ENCODE measurements around the gene TDRD3. TPM values are rescaled to one million over a fixed set of nuclear protein-coding genes. Genes with fewer than 3 reads are reported as not detected.

TDRD3 gene
- total and polyA plus RNA-seq, 2 experiments from 2014 or later = 13.1 to 13.3 TPM

DNA sequence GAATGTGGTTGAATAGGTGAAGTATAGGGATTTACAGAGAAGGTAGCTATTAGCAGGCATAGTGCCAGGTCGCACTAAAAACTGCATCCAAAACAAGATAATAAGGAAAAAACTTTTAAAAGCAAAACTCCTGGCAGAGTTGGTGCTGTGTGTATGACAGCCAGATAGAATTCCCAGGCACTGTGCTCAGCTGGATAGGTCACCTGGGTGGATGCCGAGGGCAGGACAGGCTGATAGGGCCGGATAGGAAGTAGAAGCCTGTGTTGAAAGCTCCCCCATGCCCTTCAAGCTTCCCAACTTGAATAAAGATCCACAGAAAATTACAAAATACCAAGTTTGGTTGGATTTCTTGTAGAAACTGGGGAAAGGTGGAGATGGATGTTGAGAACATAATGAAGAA, 48.9 kb upstream of the TDRD3 start:
- Histone ChIP-seq H3K79me2 (replicated peaks; ENCODE audit: insufficient read depth) (no peaks in the 10 kb centered on the region), H3F3A (replicated peaks; ENCODE audit: low read depth) (no peaks in the 10 kb centered on the region), H4K20me1 (replicated peaks; ENCODE audit: insufficient read depth) (no peaks in the 10 kb centered on the region), H3K4me2 (no peak overlapping the region), H2AFZ (peak overlapping the region; percentile 90), H3K4me1 (ENCODE audit: insufficient read depth) (no peaks in the 10 kb centered on the region), H3K27me3 (ENCODE audit: insufficient read depth) (no peaks in the 10 kb centered on the region), H3K9me2 (ENCODE audit: insufficient read depth) (peaks cover 14% of the 10 kb centered on the region), H3K27ac (ENCODE audit: low read depth) (no peak overlapping the region), H3K4me3 (no peak overlapping the region), H3K36me3 (ENCODE audit: insufficient read depth) (no peaks in the 10 kb centered on the region)
- ATAC-seq = no peak
- TF ChIP-seq EZH2 (IDR thresholded peaks at IDR 0.05; ENCODE audit: low read depth, unreplicated experiment) = no peak
- no peak for TF ChIP-seq EZH2phosphoT487 (IDR thresholded peaks at IDR 0.05; ENCODE audit: unreplicated experiment)
- no peak for TF ChIP-seq STAT1 (IDR thresholded peaks at IDR 0.05; ENCODE audit: unreplicated experiment)
- TF ChIP-seq NANOG (IDR thresholded peaks at IDR 0.05; ENCODE audit: borderline replicate concordance) = no peak
- TF ChIP-seq, protein P1, sequence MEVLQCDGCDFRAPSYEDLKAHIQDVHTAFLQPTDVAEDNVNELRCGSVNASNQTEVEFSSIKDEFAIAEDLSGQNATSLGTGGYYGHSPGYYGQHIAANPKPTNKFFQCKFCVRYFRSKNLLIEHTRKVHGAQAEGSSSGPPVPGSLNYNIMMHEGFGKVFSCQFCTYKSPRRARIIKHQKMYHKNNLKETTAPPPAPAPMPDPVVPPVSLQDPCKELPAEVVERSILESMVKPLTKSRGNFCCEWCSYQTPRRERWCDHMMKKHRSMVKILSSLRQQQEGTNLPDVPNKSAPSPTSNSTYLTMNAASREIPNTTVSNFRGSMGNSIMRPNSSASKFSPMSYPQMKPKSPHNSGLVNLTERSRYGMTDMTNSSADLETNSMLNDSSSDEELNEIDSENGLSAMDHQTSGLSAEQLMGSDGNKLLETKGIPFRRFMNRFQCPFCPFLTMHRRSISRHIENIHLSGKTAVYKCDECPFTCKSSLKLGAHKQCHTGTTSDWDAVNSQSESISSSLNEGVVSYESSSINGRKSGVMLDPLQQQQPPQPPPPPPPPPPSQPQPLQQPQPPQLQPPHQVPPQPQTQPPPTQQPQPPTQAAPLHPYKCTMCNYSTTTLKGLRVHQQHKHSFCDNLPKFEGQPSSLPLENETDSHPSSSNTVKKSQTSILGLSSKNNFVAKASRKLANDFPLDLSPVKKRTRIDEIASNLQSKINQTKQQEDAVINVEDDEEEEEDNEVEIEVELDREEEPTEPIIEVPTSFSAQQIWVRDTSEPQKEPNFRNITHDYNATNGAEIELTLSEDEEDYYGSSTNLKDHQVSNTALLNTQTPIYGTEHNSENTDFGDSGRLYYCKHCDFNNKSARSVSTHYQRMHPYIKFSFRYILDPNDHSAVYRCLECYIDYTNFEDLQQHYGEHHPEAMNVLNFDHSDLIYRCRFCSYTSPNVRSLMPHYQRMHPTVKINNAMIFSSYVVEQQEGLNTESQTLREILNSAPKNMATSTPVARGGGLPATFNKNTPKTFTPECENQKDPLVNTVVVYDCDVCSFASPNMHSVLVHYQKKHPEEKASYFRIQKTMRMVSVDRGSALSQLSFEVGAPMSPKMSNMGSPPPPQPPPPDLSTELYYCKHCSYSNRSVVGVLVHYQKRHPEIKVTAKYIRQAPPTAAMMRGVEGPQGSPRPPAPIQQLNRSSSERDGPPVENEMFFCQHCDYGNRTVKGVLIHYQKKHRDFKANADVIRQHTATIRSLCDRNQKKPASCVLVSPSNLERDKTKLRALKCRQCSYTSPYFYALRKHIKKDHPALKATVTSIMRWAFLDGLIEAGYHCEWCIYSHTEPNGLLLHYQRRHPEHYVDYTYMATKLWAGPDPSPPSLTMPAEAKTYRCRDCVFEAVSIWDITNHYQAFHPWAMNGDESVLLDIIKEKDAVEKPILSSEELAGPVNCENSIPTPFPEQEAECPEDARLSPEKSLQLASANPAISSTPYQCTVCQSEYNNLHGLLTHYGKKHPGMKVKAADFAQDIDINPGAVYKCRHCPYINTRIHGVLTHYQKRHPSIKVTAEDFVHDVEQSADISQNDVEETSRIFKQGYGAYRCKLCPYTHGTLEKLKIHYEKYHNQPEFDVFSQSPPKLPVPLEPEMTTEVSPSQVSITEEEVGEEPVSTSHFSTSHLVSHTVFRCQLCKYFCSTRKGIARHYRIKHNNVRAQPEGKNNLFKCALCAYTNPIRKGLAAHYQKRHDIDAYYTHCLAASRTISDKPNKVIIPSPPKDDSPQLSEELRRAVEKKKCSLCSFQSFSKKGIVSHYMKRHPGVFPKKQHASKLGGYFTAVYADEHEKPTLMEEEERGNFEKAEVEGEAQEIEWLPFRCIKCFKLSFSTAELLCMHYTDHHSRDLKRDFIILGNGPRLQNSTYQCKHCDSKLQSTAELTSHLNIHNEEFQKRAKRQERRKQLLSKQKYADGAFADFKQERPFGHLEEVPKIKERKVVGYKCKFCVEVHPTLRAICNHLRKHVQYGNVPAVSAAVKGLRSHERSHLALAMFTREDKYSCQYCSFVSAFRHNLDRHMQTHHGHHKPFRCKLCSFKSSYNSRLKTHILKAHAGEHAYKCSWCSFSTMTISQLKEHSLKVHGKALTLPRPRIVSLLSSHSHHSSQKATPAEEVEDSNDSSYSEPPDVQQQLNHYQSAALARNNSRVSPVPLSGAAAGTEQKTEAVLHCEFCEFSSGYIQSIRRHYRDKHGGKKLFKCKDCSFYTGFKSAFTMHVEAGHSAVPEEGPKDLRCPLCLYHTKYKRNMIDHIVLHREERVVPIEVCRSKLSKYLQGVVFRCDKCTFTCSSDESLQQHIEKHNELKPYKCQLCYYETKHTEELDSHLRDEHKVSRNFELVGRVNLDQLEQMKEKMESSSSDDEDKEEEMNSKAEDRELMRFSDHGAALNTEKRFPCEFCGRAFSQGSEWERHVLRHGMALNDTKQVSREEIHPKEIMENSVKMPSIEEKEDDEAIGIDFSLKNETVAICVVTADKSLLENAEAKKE (CRISPR knock-in tag; IDR thresholded peaks at IDR 0.05) = no peak
- TF ChIP-seq POLR2AphosphoS5 (IDR thresholded peaks at IDR 0.05; ENCODE audit: low read depth) = no peak
- TF ChIP-seq, protein P2, sequence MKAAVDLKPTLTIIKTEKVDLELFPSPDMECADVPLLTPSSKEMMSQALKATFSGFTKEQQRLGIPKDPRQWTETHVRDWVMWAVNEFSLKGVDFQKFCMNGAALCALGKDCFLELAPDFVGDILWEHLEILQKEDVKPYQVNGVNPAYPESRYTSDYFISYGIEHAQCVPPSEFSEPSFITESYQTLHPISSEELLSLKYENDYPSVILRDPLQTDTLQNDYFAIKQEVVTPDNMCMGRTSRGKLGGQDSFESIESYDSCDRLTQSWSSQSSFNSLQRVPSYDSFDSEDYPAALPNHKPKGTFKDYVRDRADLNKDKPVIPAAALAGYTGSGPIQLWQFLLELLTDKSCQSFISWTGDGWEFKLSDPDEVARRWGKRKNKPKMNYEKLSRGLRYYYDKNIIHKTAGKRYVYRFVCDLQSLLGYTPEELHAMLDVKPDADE (IDR thresholded peaks at IDR 0.05) = no peak
- TF ChIP-seq, protein P3, sequence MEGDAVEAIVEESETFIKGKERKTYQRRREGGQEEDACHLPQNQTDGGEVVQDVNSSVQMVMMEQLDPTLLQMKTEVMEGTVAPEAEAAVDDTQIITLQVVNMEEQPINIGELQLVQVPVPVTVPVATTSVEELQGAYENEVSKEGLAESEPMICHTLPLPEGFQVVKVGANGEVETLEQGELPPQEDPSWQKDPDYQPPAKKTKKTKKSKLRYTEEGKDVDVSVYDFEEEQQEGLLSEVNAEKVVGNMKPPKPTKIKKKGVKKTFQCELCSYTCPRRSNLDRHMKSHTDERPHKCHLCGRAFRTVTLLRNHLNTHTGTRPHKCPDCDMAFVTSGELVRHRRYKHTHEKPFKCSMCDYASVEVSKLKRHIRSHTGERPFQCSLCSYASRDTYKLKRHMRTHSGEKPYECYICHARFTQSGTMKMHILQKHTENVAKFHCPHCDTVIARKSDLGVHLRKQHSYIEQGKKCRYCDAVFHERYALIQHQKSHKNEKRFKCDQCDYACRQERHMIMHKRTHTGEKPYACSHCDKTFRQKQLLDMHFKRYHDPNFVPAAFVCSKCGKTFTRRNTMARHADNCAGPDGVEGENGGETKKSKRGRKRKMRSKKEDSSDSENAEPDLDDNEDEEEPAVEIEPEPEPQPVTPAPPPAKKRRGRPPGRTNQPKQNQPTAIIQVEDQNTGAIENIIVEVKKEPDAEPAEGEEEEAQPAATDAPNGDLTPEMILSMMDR (conservative IDR thresholded peaks at IDR 0.05; ENCODE audit: low read depth in 2 of 2) = no peak
- TF ChIP-seq CREB1 (CRISPR knock-in tag; IDR thresholded peaks at IDR 0.05; ENCODE audit: low read depth) = no peak
- no peak for TF ChIP-seq ZNF331 (CRISPR knock-in tag; IDR thresholded peaks at IDR 0.05; ENCODE audit: low read depth)
- TF ChIP-seq, protein P4, sequence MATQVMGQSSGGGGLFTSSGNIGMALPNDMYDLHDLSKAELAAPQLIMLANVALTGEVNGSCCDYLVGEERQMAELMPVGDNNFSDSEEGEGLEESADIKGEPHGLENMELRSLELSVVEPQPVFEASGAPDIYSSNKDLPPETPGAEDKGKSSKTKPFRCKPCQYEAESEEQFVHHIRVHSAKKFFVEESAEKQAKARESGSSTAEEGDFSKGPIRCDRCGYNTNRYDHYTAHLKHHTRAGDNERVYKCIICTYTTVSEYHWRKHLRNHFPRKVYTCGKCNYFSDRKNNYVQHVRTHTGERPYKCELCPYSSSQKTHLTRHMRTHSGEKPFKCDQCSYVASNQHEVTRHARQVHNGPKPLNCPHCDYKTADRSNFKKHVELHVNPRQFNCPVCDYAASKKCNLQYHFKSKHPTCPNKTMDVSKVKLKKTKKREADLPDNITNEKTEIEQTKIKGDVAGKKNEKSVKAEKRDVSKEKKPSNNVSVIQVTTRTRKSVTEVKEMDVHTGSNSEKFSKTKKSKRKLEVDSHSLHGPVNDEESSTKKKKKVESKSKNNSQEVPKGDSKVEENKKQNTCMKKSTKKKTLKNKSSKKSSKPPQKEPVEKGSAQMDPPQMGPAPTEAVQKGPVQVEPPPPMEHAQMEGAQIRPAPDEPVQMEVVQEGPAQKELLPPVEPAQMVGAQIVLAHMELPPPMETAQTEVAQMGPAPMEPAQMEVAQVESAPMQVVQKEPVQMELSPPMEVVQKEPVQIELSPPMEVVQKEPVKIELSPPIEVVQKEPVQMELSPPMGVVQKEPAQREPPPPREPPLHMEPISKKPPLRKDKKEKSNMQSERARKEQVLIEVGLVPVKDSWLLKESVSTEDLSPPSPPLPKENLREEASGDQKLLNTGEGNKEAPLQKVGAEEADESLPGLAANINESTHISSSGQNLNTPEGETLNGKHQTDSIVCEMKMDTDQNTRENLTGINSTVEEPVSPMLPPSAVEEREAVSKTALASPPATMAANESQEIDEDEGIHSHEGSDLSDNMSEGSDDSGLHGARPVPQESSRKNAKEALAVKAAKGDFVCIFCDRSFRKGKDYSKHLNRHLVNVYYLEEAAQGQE (IDR thresholded peaks at IDR 0.05; ENCODE audit: unreplicated experiment) = no peak
- H3K4me1 Mint-ChIP-seq = no peaks in the 10 kb centered on the region
- no peaks in the 10 kb centered on the region for H3K27me3 Mint-ChIP-seq (ENCODE audit: insufficient read depth, low read depth, poor library complexity)
- no peak for DNase-seq (ENCODE audit: low spot score)
- no peaks in the 10 kb centered on the region for H3K36me3 Mint-ChIP-seq (ENCODE audit: low read depth)
- no peak overlapping the region for H3K4me3 Mint-ChIP-seq
- H3K9me3 Mint-ChIP-seq = no peaks in the 10 kb centered on the region; the same call in 1 of the 3 replicates
- no peak overlapping the region for H3K27ac Mint-ChIP-seq

Measured in GM23338 (cell line).